ENCODE results near the gene ZBTB25.

Gene ZBTB25

DNA sequence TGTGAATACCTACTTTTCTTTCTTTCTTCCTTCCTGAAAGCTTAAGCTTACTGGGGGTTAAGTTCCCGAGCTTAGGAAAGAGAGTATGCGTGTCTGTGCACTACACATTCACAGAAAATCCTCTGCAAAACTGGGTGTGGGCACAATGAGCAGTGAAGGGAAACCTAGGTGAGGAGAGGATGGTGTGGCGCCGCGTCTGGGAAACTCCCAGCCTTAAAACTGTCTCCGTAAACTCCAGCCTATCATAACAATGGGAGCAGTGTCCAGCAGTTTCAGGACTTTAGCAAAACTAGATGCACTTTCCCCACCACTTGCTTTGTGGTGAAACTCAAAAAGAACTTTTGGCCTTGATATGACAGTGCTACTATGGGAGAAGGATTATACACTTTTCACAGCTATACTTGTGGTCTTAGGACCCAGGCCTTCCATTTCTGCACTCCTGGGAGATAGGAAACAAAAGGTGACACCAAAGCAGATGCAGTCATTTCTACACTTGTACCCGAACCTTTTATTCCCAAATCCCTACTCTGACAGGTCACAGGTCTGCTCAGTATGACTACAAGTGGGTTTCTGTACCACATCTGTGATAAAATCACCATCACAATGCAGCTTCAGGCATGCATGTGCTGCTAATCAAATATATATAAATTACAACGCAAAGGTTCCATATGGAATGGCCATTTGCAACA is 27.9 kb downstream of the ZBTB25 start:
- no peak for DNase-seq (ENCODE audit: low spot score)

DNA sequence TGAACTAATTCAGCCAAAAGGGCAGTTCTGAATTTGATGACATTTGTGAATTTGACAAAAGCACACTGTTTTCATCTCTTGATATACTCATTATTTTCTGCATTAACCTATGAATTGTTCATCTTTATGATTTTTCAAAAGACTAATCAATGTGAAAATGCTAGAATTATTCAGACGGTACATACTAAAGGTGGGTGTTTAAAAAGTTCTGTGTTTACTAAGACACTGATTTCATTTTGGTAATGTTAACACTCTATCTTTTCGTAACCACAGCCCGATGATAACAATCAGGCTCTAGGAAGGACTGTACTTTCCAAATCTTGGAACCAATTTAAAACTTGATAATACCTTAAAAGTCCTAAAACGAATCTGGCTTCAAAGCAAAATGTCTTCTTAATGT is 28.9 kb downstream of the ZBTB25 start:
- no peak for DNase-seq (ENCODE audit: low spot score)

DNA sequence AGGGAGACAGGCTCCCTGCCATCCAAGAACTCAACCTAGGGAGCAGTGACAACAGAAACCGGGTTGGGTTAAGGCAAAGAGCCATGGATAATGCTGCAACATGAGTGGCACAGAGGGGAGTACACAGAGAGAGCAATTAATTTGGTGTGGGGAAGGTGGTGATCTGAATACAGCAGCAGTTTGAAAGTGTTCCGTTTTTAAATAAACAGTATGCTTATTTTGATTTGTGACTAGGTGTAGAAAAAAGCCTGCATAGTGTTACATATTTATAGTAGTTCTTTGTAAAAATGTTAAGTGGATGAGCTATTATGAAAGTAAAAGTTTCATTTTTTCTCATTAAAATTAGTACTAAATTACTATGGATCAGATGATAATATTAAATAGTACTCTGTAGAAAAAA is 29.6 kb downstream of the ZBTB25 start:
- no peak for DNase-seq (ENCODE audit: low spot score)

DNA sequence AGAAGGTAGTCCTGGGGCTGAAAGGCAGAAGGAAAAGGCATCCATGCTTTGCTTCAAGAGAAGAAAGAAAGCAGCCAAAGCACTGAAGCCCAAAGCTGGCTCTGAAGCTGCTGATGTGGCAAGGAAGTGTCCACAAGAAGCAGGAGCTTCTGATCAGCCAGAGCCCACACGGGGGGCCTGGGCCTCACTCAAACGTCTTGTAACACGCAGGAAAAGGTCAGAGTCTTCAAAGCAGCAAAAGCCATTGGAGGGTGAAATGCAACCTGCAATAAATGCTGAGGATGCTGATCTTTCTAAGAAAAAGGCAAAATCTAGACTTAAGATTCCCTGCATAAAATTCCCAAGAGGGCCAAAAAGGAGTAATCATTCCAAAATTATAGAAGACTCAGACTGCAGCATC is 35.2 kb downstream of the ZBTB25 start:
- DNase-seq (ENCODE audit: low spot score) = no peak

DNA sequence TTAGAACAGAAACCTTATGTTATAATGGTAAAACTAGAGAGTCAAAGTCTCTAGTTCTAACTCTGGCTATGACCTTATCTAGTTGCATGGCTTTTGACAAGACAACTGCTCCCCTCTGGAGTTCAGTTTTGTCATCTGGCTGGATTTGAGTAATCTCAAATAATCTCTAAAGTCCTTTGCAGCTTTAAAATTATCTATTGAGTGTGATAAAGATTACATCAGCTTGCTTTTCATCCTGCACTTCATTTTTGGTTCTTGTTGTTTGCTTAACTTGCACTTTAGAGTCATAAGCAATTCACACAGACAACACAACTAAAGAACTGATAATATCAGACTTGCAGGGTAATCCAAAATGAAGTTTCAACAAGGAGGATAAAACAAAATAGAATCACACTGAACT is 36.1 kb downstream of the ZBTB25 start:
- no peak for DNase-seq (ENCODE audit: low spot score)

DNA sequence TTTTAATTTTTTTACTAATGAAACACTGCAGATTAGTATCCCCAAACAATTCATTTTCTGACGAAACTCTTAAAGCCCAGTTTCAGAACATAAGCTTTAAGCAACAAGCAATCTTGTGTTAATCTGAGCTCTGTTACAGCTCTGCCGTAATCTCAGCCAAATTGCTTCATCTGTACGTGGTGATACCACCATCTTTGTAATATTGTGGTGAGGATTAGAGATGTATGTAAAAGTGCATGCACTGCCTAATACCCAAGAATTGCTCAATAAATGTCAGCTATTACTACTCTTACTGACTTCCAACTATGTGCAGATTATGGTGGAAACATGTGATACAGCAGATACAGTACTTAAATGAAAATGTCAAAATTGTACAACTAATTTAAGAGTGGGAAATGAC is 36.5 kb downstream of the ZBTB25 start:
- DNase-seq (ENCODE audit: low spot score) = no peak

DNA sequence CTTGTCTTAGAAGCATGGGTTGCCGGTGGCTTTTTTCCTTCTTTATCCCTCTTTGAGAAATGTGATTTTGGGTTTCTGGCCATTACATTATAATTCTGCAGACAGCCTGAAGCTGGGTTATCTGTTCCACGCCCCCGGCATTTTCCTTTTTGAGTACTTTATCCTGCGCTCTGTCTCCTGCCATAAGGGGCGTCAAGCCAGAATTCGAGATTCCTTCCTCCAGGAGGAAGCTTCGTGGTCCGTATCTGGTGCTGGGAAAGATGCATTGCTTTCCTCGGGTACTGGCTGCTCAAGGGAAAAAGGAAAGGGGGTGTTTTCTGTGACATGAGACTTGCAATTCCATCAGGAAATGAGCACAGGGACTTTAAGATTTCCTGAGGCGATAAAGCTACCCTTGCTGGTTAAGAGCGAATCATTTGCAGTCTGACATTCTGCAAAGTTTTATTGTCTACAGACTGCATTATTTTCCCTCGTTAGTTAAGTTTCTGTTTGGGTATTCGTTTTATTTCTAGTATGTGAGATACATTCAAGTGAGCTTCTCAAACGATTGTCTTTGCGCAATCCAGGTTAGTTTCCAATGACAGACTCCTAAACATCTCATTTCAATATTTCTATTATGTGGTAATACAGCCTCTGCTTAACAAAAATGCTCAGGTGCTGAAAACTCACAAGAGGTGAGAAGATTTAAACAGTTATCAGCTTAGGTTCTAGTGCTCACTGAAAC is 37.6 kb downstream of the ZBTB25 start:
- peak; percentile 62 for DNase-seq (ENCODE audit: low spot score)

DNA sequence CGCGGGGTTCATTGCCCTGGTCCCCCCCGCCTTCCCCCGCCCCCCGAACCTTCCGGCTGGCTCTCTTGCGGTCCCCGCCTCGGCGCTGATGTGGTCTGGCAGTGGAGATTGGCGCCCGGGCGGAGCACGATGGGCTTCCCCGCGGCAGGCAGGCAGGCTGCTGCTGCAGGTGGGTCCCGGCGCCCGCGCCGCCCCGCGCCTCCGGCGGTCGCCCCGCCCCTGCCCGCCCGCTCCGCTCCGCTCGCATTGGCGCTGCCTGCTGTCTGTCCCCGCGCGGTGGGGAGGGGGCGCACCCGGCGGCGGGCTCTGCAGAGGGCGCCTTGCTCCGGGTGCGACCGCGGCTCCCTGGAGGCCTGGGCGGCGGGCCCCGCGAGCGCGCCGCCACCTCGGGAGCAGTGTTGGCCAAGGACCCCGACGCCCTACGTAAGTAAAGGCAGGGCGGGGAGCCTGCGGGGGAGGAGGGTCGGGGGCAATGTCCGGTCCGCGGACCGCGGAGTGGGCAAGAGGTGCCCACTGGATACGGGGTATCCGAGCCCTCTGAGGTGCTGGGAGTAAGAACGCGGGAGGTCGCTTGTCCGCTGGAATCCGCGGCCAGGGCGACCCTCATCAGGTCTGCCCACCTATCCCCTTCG is 38.3 kb downstream of the ZBTB25 start, which contains the start of gene AKAP5:
Gene AKAP5 (plus strand): TSS at position 309 of the 632 bp plus-strand sequence. CDS start 2,896 bp downstream, outside the sequence.
- peak; percentile 40 for DNase-seq (ENCODE audit: low spot score)

DNA sequence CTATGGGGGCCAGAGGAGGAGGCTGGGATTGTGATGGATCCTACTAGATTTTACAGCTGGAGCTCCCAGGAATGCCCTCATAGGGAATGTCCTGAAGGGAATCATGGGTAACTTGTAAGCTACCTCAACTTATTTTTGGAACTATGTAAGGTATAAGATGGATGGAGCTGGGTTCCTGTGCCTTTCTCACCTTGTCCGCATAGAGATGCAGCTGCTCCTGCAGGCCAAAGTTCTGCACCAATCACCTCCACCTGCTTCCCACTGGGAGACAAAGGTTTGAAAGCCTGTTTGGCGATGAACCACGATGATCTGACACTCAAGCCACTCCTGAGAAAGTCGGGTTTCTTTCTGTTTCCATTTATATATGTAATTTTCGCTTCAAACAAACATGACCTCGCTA is 39.0 kb downstream of the ZBTB25 start:
- DNase-seq (ENCODE audit: low spot score) = no peak

DNA sequence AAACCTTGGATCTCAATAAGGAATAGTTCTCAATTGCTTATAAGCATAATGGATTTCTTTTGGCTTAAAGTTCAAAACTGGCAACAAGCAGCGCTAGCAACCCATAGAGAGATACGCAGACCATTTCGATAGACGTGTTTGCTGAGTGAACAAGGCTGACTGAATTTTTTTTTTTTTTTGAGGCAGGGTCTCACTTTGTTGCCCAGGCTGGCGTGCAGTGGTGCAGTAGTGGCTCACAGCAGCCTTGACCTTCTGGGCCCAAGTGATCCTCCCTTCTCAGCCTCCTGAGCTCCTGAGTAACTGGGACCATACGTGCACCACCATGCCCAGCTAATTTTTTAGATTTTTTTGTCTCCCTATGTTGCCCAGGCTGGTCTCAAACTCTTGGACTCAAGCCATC is 39.8 kb downstream of the ZBTB25 start:
- DNase-seq (ENCODE audit: low spot score) = no peak

DNA sequence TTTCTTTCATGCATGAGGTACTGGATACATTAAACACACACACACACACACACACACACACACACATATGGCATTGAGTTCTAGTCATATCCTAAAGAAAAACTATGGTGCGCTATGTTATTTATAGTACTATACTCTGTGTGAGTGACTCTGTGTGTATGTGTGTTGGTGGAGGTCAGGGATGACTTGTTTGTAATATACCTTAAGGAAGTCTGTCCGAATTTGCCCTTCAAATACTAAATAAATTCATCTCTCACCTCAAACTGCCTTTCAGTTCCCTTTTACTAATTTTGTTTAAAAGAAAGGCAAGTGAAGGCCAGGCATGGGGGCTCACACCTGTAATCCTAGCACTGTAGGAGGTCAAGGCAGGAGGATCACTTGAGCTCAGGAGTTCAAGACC is 40.4 kb downstream of the ZBTB25 start:
- DNase-seq (ENCODE audit: low spot score) = no peak

DNA sequence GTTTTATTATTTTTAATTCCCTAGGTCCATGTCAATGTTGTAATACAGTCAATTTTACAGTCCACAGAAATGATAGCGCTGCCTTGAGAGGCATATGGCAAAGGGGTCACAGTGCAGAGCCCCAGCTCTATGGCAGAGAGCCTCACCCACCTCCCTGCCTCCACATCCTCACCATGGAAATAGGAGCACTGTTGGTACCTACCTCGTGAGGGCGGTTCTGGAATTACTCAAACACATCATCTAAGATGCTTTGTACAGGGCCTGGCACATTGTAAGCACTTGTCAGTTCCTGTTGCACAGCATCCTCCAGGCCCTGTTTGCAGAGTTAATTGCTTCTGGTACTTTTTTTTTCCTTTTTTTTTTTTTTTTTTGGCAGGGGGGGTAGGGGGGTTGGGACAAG is 42.4 kb downstream of the ZBTB25 start:
- DNase-seq (ENCODE audit: low spot score) = no peak

DNA sequence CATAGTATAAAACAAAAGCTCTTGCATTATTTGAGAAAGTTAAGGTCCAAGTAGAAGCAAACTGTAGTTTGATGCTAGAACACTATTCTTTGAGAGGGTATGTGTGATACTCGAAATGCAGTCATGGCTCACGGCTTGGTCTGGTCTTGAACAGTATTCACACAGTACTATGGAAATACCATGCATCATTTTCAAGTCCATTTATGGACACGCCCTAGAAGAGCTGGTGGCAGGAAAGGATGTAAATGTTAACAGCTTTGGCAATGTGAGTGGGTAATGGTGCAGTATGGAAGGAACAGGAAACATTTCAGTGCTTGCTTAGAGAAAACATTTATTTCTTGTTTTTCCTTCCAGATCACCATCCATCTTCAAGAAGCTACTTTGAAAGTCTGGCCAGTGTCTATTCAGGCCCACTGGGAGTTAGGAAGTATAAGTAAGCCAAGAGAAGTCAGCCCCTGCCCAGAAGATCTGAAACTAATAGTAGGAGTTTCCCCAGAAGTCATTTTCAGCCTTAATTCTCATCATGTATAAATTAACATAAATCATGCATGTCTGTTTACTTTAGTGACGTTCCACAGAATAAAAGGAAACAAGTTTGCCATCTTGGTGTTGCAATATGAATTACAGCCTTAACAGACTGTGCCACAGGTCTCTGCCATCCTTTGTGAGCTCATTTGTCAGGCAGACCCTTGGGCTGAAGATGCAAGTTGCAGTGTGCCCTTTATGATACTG is 44.1 kb downstream of the ZBTB25 start:
- DNase-seq (ENCODE audit: low spot score) = no peak

DNA sequence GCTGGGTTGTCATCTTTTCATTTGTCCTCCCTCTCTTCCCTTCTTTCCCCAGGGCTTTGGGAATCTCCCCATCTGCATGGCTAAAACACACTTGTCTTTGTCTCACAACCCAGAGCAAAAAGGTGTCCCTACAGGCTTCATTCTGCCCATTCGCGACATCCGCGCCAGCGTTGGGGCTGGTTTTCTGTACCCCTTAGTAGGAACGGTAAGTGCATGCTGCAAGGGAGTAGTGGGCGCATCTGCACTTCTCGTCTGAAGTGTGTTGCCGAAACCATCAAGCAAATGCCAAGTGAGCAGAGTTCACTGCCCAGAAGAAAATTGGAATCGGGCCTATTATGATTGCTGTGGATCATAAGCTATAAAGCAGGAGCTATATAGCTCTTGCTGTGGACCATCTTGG is 49.0 kb downstream of the ZBTB25 start:
- no peak for DNase-seq (ENCODE audit: low spot score)

DNA sequence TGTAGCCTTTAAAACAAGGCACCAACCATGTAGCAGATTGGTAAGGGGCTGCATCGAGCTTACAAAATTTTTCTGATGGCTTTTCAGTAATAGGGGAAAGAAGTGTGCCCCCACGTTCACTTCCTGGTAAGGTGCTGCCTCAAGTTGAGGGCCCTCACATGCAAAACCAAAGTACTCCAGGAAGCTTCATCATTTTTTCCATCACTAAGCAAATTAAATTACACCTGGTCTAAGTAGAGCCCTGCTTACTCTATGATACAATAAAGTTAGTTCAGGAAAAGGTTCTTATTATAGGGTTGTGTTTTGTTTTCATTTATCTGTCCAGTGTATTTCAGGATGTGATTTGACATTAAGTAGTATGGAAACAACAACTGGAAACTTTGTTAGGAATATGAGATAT is 53.4 kb downstream of the ZBTB25 start:
- no peak for DNase-seq (ENCODE audit: low spot score)

DNA sequence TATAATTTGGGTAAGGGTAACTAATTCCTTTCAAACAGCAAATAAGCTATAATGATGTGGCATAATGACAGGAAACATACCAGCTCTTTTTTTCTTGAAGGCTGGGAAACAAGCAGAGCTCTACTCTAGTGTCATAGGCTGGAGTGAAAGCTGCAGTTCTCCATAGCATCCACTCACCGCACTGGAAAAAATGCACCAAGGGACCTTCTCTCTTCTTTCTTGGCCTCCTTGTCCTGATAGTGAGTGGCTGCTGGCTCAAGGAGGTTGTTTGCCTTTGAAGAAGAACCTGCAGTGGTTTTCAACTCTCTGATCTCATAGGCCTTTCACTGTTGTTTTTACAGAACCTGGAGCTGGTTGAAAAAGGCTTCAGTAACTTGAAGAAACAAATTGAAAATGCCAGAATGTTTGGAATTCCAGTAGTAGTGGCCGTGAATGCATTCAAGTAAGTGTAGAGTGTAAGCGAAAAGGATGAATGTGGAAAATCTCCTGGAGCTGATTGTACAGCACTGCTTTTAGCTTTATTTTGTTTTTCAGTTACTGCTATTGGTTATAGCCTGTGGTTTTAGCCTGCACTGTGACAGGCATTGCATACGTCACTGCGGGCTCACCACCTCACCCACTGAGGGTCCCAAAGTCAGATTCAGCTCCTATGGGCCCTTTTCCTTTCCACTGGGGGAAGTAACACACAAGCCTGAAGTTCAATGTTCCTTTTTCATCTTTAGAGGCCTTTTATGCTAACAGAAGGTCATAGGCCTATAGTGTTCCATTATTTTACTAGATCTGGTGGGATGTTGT is 55.6 kb downstream of the ZBTB25 start:
- no peak for DNase-seq (ENCODE audit: low spot score)

DNA sequence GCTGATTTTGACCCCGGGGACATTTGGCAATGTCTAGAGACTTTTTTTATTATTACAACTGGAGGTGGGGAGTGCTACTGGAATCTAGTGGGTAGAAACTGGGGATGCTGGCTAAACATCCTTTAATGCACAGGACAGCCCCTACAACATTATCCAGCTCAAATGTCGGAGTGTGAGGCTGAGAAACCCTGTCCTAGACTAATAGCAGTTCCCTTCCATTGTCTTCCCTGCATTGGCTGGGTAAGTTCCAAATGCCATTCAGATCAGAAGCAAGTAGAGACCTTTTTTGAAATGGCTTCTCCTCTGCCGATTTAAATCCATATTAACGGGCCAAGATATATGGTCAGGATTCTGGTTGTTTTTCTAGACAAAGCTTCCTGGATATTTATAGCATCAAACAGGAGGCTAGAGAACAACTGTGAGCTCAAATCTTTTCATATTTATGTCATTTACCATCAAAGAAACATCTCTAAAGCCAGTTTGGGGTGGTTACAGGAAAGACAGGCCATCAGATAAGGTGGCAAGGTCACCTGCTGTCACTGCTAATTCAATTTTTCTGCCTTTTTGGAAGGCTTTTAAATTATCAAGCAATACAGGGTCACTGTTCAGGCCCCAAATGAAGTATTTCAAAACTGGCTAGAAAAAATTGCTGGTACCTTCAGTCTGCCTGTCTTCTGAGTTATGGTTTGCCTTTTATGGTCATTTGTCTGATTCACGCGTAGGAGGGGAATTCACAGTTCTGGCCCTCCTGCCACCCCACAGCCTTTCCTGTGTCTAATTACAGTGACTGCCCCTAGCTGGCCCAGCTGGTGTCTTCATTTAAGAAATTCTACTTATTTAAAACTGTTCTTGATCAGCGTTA is 58.4 kb downstream of the ZBTB25 start:
- peak; percentile 51 for DNase-seq (ENCODE audit: low spot score)

DNA sequence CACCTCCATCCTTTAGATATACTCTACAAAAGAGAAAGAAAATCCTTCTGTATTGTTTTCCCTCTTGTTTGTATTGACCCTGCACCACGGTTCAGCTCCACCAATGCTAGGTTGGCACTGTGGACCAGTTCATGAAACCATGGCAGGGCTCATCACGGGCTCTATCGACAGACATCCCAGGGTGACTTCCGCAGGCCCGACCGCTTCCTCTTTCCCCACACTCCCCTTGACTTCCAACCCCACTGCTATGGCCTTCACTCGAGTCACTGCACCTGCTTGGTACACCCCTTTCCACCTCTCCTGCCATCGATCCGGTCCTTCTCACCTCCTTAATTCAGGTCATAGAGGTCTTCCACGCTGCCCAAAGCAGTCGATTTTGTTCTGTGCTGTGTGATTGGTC is 59.5 kb downstream of the ZBTB25 start:
- DNase-seq (ENCODE audit: low spot score) = no peak

DNA sequence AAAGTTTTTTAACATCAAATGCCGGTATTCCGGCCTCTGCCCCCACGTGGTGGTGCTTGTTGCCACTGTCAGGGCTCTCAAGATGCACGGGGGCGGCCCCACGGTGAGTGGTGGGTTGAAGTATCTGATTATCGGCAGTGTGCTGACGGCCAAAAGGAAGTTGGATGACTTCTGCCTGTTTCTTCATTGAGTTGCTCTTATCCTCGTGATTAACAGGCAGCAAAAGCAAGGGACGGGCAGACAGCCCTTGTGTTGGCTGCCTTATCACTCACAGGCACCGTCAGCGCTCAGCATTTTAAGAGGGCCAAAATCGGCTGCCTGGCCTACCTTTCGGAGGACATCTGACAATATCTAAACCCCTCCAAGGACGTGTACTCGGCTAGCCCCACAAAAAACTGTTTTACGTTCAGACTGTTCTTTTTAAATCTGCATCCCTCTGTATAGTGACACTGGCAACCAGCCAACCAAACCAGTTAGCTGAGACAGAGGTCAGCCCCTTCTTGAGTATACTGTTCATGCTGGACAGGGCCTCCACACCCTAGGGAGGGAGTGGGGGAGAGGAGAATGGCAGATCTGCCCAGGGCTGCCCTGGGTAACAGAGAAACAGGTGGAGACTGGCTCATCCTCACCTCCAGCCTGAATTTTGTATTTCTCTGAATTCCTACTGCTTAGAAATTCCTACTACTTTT is 61.2 kb downstream of the ZBTB25 start:
- no peak for DNase-seq (ENCODE audit: low spot score)

DNA sequence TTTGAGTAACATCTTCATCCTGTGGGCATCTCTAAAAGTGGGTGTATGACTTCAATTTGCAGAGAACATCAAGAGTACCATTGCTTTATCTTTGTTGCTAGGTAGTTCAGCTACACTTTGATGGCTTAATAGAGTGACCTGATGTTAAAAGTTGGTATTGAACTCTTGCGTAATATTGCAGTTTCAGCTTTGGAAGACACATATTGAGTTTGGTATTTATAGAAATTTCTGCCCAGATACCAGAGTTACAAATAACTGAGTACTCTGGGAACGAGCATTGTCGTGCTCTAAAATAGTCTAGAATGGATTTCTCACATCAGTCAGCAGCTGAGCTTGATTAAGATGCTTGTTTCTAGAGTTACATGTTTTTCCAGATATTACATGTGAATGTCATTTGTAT is 63.1 kb downstream of the ZBTB25 start:
- DNase-seq (ENCODE audit: low spot score) = no peak

Measured in RKO (cell line).